Measurements from ENCODE around the gene MED26. TPM values are rescaled to one million over a fixed set of nuclear protein-coding genes. Genes with fewer than 3 reads are reported as not detected.

The MED26 gene
- total RNA-seq, 1 experiment from 2014 or later = 11.4 TPM

- Histone ChIP-seq H3K56ac (ENCODE audit: insufficient read length, low read depth, low read length) (no peak overlapping the region), H3K14ac (ENCODE audit: insufficient read depth, low read length) (no peak overlapping the region), H3T11ph (ENCODE audit: low read length) (no peak overlapping the region), H3K27me3 (ENCODE audit: insufficient read depth, low read length) (no peaks in the 10 kb centered on the region), H2AFZ (ENCODE audit: low read length) (no peak overlapping the region), H3K4ac (ENCODE audit: low read depth, low read length) (no peak overlapping the region), H4K20me1 (ENCODE audit: control insufficient read depth, insufficient read depth, insufficient read length) (no peaks in the 10 kb centered on the region), H3K4me2 (ENCODE audit: insufficient read depth, insufficient read length, low read length) (no peak overlapping the region), H3K9ac (ENCODE audit: extremely low read depth, insufficient read length, low read length) (no peak overlapping the region), H3K79me2 (ENCODE audit: insufficient read depth, low read length) (peaks cover 12% of the 10 kb centered on the region; the same call in 1 of the 2 replicates), H3K23ac (ENCODE audit: insufficient read length, low read depth, low read length) (no peak overlapping the region), H3K27ac (ENCODE audit: insufficient read length, low read depth, low read length) (no peak overlapping the region), H4K8ac (replicated peaks; ENCODE audit: insufficient read length, low read depth, low read length) (no peak overlapping the region), H4K5ac (ENCODE audit: insufficient read length, low read depth, low read length) (no peak overlapping the region), H3K79me1 (ENCODE audit: insufficient read depth, low read depth, low read length, poor library complexity, severe bottlenecking) (peaks cover 11% of the 10 kb centered on the region), H2AK5ac (ENCODE audit: insufficient read length, low read length) (no peak overlapping the region), H2BK120ac (ENCODE audit: low read depth, low read length, poor library complexity, severe bottlenecking) (no peak overlapping the region), H3K4me1 (ENCODE audit: insufficient read depth, low read length) (no peaks in the 10 kb centered on the region), H2BK20ac (ENCODE audit: low read depth, low read length, poor library complexity, severe bottlenecking) (no peak overlapping the region), H2BK5ac (ENCODE audit: insufficient read length, low read length) (no peak overlapping the region), H2BK15ac (ENCODE audit: low read depth, low read length) (no peak overlapping the region), H3K23me2 (ENCODE audit: insufficient read length, low read depth, low read length, poor library complexity, severe bottlenecking) (no peaks in the 10 kb centered on the region), H3K18ac (ENCODE audit: insufficient read length, low read depth, low read length) (no peak overlapping the region), H4K91ac (ENCODE audit: insufficient read length, low read depth, low read length) (no peak overlapping the region), H2BK12ac (ENCODE audit: insufficient read length, low read depth, low read length) (no peak overlapping the region), H3K9me3 (ENCODE audit: control insufficient read depth, low read depth, low read length) (no peaks in the 10 kb centered on the region)
- H3K27ac Mint-ChIP-seq = peak overlapping the region; percentile 46 to 91 (median 90); a peak in 2 of 7 replicates
- no peaks in the 10 kb centered on the region for H3K36me3 Mint-ChIP-seq (ENCODE audit: insufficient read depth in 1 of 3, low read depth in 3 of 3)
- DNase-seq = no peak
- no CpG with 5 or more reads among the region's 12 CpGs for WGBS (ENCODE audit: extremely low coverage, insufficient read length, low lambda C conversion rate)
- H3K4me3 Mint-ChIP-seq = no peak overlapping the region
- no peaks in the 10 kb centered on the region for H3K27me3 Mint-ChIP-seq (ENCODE audit: low read depth)
- no peaks in the 10 kb centered on the region for H3K9me3 Mint-ChIP-seq
- peaks cover 0 to 6% of the 10 kb centered on the region in 2 experiments; a peak in 2 of 4 replicates for H3K4me1 Mint-ChIP-seq
- no peak for TF ChIP-seq CTCF (conservative IDR thresholded peaks at IDR 0.05)
Observed at GRCh38 chr19:16607819-16608218, 20.2 kb downstream of the MED26 start.
